ENCODE measurements around the gene MDFIC2.
"Not testable (repeated sequence)": the region's sequence is repeated elsewhere in the genome, so short reads cannot be mapped to it uniquely, and the experiment has no call there.

Gene MDFIC2

DNA sequence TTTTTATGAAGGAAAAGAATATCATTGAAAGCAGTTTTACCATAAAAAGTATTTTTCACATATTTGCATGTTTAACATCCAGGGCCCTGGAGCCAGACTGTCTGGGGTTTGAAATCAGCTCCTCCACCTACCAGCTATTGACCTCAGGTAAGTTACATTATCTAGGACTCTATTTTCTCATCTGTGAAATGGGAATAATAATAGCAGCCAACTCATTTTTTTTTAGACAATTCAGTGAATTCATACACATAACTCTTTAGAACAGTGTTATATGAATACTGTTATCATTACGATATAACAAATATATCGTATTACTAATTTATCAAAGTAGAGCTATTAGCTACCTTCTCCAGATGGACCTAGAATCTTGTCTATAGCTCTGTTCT is 21.3 kb downstream of the MDFIC2 start:
- TF ChIP-seq, protein P1, sequence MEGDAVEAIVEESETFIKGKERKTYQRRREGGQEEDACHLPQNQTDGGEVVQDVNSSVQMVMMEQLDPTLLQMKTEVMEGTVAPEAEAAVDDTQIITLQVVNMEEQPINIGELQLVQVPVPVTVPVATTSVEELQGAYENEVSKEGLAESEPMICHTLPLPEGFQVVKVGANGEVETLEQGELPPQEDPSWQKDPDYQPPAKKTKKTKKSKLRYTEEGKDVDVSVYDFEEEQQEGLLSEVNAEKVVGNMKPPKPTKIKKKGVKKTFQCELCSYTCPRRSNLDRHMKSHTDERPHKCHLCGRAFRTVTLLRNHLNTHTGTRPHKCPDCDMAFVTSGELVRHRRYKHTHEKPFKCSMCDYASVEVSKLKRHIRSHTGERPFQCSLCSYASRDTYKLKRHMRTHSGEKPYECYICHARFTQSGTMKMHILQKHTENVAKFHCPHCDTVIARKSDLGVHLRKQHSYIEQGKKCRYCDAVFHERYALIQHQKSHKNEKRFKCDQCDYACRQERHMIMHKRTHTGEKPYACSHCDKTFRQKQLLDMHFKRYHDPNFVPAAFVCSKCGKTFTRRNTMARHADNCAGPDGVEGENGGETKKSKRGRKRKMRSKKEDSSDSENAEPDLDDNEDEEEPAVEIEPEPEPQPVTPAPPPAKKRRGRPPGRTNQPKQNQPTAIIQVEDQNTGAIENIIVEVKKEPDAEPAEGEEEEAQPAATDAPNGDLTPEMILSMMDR (IDR thresholded peaks at IDR 0.05; ENCODE audit: low read depth, low read length): no peak
- DNase-seq (ENCODE audit: extremely low read depth, low read depth): no peak

DNA sequence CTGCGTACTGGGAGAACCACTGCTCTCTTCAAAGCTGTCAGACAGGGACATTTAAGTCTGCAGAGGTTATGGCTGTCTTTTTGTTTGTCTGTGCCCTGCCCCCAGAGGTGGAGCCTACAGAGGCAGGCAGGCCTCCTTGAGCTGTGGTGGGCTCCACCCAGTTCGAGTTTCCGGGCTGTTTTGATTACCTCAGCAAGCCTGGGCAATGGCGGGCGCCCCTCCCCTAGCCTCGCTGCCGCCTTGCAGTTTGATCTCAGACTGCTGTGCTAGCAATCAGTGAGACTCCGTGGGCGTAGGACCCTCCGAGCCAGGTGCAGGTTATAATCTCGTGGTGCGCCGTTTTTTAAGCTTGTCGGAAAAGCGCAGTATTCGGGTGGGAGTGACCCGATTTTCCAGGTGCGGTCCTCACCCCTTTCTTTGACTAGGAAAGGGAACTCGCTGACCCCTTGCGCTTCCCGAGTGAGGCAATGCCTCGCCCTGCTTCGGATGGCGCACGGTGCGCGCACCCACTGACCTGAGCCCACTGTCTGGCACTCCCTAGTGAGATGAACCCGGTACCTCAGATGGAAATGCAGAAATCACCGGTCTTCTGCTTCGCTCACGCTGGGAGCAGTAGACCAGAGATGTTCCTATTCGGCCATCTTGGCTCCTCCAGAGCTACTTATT is 21.9 kb downstream of the MDFIC2 start:
- not testable (repeated sequence) for DNase-seq (ENCODE audit: extremely low read depth, low read depth)

DNA sequence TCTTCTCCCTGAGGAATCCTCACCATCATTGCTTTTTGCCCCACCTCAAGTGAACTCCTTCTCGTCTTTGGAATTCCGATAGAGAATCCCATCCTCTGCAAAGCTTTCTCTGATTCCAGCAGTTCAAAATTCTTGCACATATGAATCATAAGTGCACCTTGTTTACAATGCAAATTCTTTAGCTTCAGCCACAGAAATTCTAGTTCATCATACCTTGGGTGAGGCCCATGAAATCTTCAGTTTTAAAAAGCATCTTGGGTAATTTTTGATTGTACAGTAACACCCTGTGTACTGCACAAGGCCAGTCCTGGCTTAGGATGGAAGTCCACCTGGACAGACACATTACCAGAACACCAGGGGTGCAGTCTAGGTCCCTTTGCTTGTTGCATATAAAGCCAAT is 30.8 kb downstream of the MDFIC2 start:
- TF ChIP-seq, protein P1 (IDR thresholded peaks at IDR 0.05; ENCODE audit: low read depth, low read length): no peak
- no peak for DNase-seq (ENCODE audit: extremely low read depth, low read depth)

DNA sequence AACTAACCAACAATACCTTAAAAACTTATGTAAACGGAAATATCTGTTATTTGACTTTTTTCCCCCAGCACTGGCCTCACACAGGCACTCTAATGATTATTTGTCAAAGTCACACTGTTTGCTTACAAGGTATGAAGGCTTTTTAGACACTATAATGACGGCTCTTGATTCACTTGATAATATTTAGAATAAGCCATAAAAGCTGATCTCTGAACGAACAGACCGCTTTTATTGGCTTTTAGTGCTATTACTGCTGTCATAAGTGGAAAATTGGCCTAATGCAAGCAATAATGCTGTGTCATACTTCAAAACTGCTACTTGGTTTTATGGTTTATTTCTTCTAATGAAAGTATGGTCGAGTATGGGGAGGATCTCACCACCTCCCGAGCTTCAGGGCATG is 35.1 kb downstream of the MDFIC2 start:
- DNase-seq (ENCODE audit: extremely low read depth, low read depth): no peak
- TF ChIP-seq, protein P1 (IDR thresholded peaks at IDR 0.05; ENCODE audit: low read depth, low read length): no peak

DNA sequence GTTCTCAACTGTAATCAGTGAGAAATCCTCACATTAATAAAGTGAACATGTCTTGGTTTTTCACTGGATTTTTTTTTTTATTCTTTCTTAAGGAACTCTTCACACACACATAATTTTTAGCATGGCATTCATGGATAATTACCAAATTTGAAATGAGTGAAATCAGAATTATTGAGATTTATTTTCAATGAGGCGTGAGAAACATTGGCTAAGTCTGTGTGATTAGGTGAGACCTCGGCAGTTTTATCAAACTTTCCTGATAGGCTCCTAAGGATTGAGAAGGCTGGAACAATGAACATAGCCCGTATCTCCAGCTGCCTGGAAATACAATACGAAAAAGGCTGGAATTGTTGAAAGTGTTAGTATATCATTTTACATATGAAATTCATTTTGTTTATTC is 35.5 kb downstream of the MDFIC2 start:
- DNase-seq (ENCODE audit: extremely low read depth, low read depth): no peak
- TF ChIP-seq, protein P1 (IDR thresholded peaks at IDR 0.05; ENCODE audit: low read depth, low read length): no peak

DNA sequence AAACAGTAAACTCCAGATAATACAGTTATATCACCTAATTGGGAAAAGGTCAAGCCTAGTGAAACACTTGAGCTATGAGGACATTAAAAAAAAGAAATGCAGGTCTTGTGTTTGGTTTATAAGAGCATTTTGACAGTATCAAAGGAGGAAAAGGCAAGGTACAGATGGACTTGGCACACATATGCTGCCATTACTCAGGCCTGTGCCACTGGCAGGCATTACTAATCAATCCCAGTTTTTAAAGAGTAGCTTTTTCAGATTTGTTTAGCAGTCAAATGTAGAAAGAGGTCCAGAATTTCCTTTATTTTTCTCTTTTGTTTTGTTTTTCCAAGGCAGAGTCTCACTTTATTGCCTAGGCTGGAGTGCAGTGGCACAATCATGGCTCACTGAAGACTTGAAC is 38.9 kb downstream of the MDFIC2 start:
- DNase-seq (ENCODE audit: extremely low read depth, low read depth): no peak
- TF ChIP-seq, protein P1 (IDR thresholded peaks at IDR 0.05; ENCODE audit: low read depth, low read length): no peak

DNA sequence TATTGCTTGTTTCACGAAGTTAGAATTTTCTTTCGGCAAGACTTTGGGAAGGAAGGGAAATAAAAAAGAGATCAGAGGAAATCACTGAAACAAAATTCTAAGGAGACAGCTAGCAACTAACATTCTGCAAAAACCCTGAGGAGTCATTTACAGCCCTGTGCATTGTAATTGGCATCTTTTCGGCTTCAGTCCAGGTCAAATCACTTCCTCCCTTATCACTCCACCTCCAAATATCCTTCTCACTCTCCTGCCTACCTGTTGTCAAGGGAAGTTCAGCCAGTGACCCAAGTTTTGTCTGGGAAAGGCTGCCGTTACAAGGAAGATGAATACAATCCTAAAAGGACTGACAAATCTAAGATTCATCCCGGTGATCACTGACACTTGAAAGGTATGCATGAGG is 39.6 kb downstream of the MDFIC2 start:
- no peak for DNase-seq (ENCODE audit: extremely low read depth, low read depth)
- TF ChIP-seq, protein P1 (IDR thresholded peaks at IDR 0.05; ENCODE audit: low read depth, low read length): no peak

DNA sequence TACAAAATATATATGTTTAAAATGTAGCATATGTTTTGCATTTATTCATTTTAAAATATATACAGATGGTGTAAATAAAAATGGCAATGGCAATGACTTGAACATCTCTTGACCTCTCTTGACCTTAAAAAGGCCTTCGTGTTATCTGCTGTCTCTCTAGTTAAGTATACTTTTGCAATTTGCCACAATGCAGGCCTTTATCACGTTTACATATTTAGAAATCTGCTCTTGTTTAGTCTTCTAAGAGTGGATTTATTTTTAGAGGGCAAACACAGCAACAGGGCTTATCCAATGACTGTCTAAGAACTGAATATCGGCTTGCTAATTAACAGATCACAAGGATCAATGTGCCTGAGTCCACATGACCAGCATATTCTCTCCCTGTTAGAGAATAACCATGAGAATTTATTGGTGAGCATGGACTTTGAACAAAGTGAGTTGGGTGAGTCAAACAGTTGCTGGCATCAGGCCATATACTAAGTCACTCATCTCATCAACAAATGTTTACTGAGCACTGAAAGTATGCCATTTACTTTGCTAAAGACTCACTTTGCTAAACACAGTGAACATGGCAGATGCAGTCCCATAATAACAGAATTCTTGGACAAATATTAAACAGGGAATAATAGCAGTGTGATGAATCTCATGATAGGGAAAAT is 48.2 kb downstream of the MDFIC2 start:
- TF ChIP-seq, protein P1 (IDR thresholded peaks at IDR 0.05; ENCODE audit: low read depth, low read length): no peak
- DNase-seq (ENCODE audit: extremely low read depth, low read depth): no peak
